KMS-11 (cell line): Measurements from ENCODE around the gene ACTL6B.

ENCODE experiments used
- H2AFZ ChIP-seq: fragments of 200-600 bp; sonication (generic); 2 replicates; pipeline ENCODE4 v1.6.1; 2016; ENCODE audit warnings: antibody characterized with exemption, mixed run types, low read depth
- H3K27ac ChIP-seq: fragments of 200-600 bp; sonication (generic); 2 replicates; pipeline ENCODE4 v1.6.1; 2016; ENCODE audit warnings: mild to moderate bottlenecking, mixed run types
- H3K27me3 ChIP-seq: fragments of 200-600 bp; sonication (generic); 2 replicates; pipeline ENCODE4 v1.6.1; 2017; ENCODE audit warnings: mild to moderate bottlenecking, low read depth, mixed run types, moderate library complexity; ENCODE audit not compliant: insufficient read depth
- H3K36me3 ChIP-seq: fragments of 200-600 bp; sonication (generic); 2 replicates; pipeline ENCODE4 v1.6.1; 2017; ENCODE audit warnings: mild to moderate bottlenecking, mixed run types; ENCODE audit not compliant: insufficient read depth
- H3K4me1 ChIP-seq: fragments of 200-600 bp; sonication (generic); 2 replicates; pipeline ENCODE4 v1.6.1; 2016; ENCODE audit warnings: mild to moderate bottlenecking, low read depth, mixed run types; ENCODE audit not compliant: poor library complexity, severe bottlenecking
- H3K4me2 ChIP-seq: fragments of 200-600 bp; sonication (generic); 2 replicates; pipeline ENCODE4 v1.7.0; 2016; ENCODE audit warnings: mild to moderate bottlenecking, mixed run types
- H3K4me3 ChIP-seq: fragments of 200-600 bp; sonication (generic); IDR thresholded peaks from 2 replicates; pipeline ENCODE4 v1.6.1; 2017; ENCODE audit warnings: low read depth, low read length, mixed read lengths; ENCODE audit not compliant: insufficient read depth
- H3K79me2 ChIP-seq: fragments of 200-600 bp; sonication (generic); 2 replicates; pipeline ENCODE4 v1.6.1; 2016; ENCODE audit warnings: low read depth, mixed run types; ENCODE audit not compliant: insufficient read depth
- H3K9ac ChIP-seq: fragments of 200-600 bp; sonication (generic); 2 replicates; pipeline ENCODE4 v1.6.1; 2016; ENCODE audit warnings: mild to moderate bottlenecking, mixed run types
- H4K20me1 ChIP-seq: fragments of 200-600 bp; sonication (generic); 2 replicates; pipeline ENCODE4 v1.6.1; 2016; ENCODE audit warnings: mild to moderate bottlenecking, mixed run types; ENCODE audit not compliant: insufficient read depth
- TF ChIP-seq, protein P1 (sequence below): fragments of 200-600 bp; sonication (generic); conservative IDR thresholded peaks from 2 replicates; pipeline ENCODE4 v1.6.1; 2017; ENCODE audit warnings: low read depth, mild to moderate bottlenecking, antibody characterized with exemption, low read length, moderate library complexity, mixed read lengths

Gene ACTL6B

DNA sequence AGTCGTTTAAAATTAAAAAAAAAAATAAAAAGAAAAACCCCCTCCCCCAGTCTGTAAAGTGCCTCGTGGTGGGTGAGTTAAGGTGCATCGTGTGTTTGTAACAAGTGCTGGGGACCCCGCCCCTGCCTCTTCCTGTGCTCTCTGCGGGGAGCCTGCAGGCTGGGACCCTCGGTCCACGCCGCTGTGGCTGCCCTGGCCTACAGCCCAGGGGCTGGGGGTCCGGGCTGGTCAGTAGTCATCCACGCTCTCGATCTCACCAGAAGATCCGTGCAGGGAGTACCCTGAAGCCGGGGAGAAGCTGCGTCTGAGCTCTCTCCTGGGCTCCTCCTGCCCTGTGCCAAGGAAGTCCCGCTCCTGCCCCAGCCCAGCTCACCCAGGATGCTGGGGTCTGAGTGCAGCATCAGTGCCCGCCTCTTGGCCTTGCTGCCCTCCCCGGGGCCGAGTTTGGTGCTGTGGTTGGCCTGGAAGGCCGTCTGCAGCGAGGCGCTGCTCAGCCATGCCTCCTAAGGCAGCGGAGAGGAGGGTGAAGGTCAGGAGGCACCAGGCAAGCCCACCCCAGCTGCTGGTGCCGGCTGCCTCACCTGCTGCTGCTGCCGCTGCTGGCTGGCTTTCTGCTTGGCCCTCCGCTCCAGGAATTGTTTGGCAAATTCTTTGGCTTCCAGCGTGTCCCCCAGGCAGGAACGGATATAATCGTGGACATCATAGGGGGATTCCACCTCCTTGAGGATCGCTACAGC is 25.4 kb upstream of the ACTL6B start:
- Histone ChIP-seq H3K27ac (no peak overlapping the region), H3K9ac (no peak overlapping the region), H3K36me3 (peaks cover 3% of the 10 kb centered on the region; the same call in 1 of the 2 replicates), H3K79me2 (peaks cover 6% of the 10 kb centered on the region; the same call in 1 of the 2 replicates), H2AFZ (no peak overlapping the region), H3K4me2 (no peak overlapping the region), H3K4me1 (peaks cover 5% of the 10 kb centered on the region), H3K27me3 (no peaks in the 10 kb centered on the region), H3K4me3 (no peak overlapping the region), H4K20me1 (no peaks in the 10 kb centered on the region)
- TF ChIP-seq, protein P1, sequence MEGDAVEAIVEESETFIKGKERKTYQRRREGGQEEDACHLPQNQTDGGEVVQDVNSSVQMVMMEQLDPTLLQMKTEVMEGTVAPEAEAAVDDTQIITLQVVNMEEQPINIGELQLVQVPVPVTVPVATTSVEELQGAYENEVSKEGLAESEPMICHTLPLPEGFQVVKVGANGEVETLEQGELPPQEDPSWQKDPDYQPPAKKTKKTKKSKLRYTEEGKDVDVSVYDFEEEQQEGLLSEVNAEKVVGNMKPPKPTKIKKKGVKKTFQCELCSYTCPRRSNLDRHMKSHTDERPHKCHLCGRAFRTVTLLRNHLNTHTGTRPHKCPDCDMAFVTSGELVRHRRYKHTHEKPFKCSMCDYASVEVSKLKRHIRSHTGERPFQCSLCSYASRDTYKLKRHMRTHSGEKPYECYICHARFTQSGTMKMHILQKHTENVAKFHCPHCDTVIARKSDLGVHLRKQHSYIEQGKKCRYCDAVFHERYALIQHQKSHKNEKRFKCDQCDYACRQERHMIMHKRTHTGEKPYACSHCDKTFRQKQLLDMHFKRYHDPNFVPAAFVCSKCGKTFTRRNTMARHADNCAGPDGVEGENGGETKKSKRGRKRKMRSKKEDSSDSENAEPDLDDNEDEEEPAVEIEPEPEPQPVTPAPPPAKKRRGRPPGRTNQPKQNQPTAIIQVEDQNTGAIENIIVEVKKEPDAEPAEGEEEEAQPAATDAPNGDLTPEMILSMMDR: no peak

- no peaks in the 10 kb centered on the region for H4K20me1 ChIP-seq
- H3K79me2 ChIP-seq: peaks cover 12% of the 10 kb centered on the region; the same call in 1 of the 2 replicates
- H3K9ac ChIP-seq: no peak overlapping the region
- H3K4me2 ChIP-seq: no peak overlapping the region
- H3K4me3 ChIP-seq: no peak overlapping the region
- peaks cover 10% of the 10 kb centered on the region for H3K4me1 ChIP-seq
- TF ChIP-seq, protein P1: no peak
- H2AFZ ChIP-seq: no peak overlapping the region
- H3K27ac ChIP-seq: no peak overlapping the region
- no peaks in the 10 kb centered on the region for H3K27me3 ChIP-seq
- H3K36me3 ChIP-seq: peaks cover 3% of the 10 kb centered on the region; the same call in 1 of the 2 replicates
These were observed 24.5 kb upstream of the ACTL6B start for GRCh38 chr7:100680576-100681271.

DNA sequence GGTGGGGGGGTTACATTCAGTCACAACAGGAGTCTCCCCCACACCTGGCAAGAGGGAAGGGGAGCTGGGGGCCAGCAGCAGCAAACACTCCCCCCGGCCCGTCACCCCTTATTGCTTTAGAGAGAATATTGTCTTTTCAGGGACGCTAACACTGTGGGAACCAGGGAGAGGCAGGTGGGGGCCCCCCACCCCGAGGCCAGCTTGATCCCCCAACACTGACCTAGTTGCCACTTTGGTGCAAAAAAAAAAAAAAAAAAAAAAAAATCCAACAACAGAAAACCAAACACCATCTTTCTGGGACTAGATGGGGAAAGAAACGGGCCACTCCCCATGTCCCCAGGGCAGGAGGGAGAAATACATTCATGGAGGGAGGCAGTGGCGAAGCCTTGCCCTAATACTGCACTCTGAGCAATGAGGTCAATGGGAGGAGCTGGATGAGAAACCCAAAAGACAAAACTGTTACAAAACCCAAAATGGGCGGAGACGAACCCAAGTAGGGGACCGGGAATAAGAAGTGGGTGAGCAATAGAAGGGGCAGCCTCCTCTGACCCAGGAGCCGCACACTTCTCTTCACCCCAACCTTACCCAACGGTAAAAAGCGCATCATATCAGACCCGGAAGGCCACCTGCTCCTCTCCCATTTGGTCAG is 23.8 kb upstream of the ACTL6B start:
- Histone ChIP-seq H3K79me2 (peaks cover 12% of the 10 kb centered on the region; the same call in 1 of the 2 replicates), H3K27me3 (no peaks in the 10 kb centered on the region), H2AFZ (no peak overlapping the region), H3K9ac (no peak overlapping the region), H4K20me1 (no peaks in the 10 kb centered on the region), H3K36me3 (peaks cover 3% of the 10 kb centered on the region; the same call in 1 of the 2 replicates), H3K4me1 (peaks cover 10% of the 10 kb centered on the region), H3K4me3 (no peak overlapping the region), H3K27ac (no peak overlapping the region), H3K4me2 (no peak overlapping the region)
- TF ChIP-seq, protein P1: no peak

DNA sequence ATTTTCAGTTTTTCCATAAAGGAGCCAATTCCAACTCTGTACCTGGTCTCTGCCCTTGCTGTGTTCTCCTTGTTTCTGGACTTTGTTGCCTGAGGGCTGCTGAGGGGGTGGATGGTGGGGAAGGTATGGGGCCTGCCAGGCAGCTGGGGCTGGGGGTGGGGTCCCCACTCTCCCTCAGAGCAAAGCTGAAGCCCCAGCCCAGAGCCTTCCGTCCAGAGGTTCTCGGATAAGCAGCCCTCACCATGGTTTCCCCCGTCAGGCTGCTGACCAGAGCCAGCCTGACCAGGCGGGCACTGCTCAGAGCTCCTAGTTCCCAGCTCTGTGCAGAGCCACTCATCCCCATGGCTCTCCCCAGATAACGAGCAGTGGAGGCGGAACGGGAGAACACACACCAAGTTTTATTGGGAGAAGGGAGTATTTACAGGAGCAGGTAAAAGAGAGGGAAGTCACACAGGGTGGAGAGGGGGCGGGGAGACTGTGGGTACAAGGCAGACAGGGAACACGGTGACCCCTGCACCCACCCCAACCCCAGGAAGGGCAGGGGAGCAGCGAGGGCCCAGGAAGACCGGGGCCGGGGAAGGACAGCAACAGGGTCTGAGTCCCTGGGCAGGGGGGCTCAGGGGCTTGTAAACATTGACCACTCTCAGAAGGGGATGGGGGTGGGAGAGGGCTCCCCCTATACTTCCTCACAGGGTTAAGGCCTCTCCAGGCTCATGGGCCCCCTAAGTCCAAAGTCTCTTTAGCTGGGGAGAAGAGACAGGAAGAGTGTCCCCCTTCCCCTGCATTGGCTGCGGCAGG is 23.1 kb upstream of the ACTL6B start:
- Histone ChIP-seq H3K36me3 (peaks cover 3% of the 10 kb centered on the region; the same call in 1 of the 2 replicates), H3K79me2 (peaks cover 17% of the 10 kb centered on the region), H3K27me3 (no peaks in the 10 kb centered on the region), H3K4me3 (no peak overlapping the region), H3K9ac (no peak overlapping the region), H3K4me1 (peaks cover 10% of the 10 kb centered on the region), H2AFZ (no peak overlapping the region), H4K20me1 (no peaks in the 10 kb centered on the region), H3K4me2 (no peak overlapping the region), H3K27ac (no peak overlapping the region)
- TF ChIP-seq, protein P1: no peak
